Esophagus muscularis mucosa (tissue), 4 donors: ENCODE data around the gene WFDC1.
A peak's percentile ranks its signal among the peaks of the same experiment; 100 is the strongest.

Experiments used
- CTCF ChIP-seq, 3 experiments: fragments of 200-600 bp in 2 of 3; fragments of 450-650 bp in 1 of 3; sonication (generic) in 2 of 3; IDR thresholded peaks; one replicate each; pipeline ENCODE4 v1.5.1; 2017 to 2019; ENCODE audit warnings: antibody characterized with exemption in 3 of 3, mild to moderate bottlenecking in 2 of 3, moderate library complexity in 1 of 3
- EP300 ChIP-seq: sonication (generic); formaldehyde crosslinking; IDR thresholded peaks from one replicate; pipeline ENCODE4 v1.6.1; 2017; ENCODE audit warnings: antibody characterized with exemption
- POLR2A ChIP-seq: fragments of 450-650 bp; IDR thresholded peaks from one replicate; pipeline ENCODE4 v1.6.1; 2017; ENCODE audit warnings: antibody characterized with exemption, moderate library complexity, mild to moderate bottlenecking, low read depth
- POLR2AphosphoS5 ChIP-seq, 2 donors: sonication (generic); formaldehyde crosslinking; IDR thresholded peaks; one replicate each; pipeline ENCODE4 v1.6.1; 2017; ENCODE audit warnings: antibody characterized with exemption in 2 of 2

GRCh38 chr16:84284154-84284722 is 10.4 kb upstream of the WFDC1 start:
- TF ChIP-seq POLR2A (no peak), CTCF (IDR thresholded peaks at IDR 0.05) (no peak), EP300 (no peak), POLR2AphosphoS5 (IDR thresholded peaks at IDR 0.05) (peak; percentile 35 to 38)
